GM21576 (cell line): ENCODE data around the gene GSDME.
"Not testable (repeated sequence)": the region's sequence is repeated elsewhere in the genome, so short reads cannot be mapped to it uniquely, and the experiment has no call there.

Experiments
- ATAC-seq: cut with Tn5 transposase; IDR thresholded peaks from one replicate; pipeline ENCODE4 v1.9.1; 2021; ENCODE audit warnings: mild to moderate bottlenecking, moderate library complexity; ENCODE audit not compliant: unreplicated experiment

GSDME gene

GRCh38 chr7:24742506-24743162 is 14.6 kb downstream of the GSDME start:
- ATAC-seq = no peak

GRCh38 chr7:24741679-24742505 is 15.4 kb downstream of the GSDME start:
- ATAC-seq = no peak

- ATAC-seq = no peak
Observed at GRCh38 chr7:24740871-24741270, 16.4 kb downstream of the GSDME start.

GRCh38 chr7:24739306-24739705 is 18.0 kb downstream of the GSDME start:
- no peak for ATAC-seq

GRCh38 chr7:24738577-24738976 is 18.7 kb downstream of the GSDME start:
- ATAC-seq = no peak

GRCh38 chr7:24737281-24737680 is 20.0 kb downstream of the GSDME start:
- ATAC-seq = no peak

GRCh38 chr7:24735594-24735993 is 21.7 kb downstream of the GSDME start:
- ATAC-seq = not testable (repeated sequence)

- ATAC-seq = no peak
Observed at GRCh38 chr7:24734306-24734705, 23.0 kb downstream of the GSDME start.

GRCh38 chr7:24733414-24734060 is 23.7 kb downstream of the GSDME start:
- no peak for ATAC-seq

- ATAC-seq = peak; percentile 52
Observed at GRCh38 chr7:24732646-24733413, 24.4 kb downstream of the GSDME start.

GRCh38 chr7:24731313-24731712 is 26.0 kb downstream of the GSDME start:
- ATAC-seq = no peak

GRCh38 chr7:24730018-24730369 is 27.3 kb downstream of the GSDME start:
- no peak for ATAC-seq

GRCh38 chr7:24729365-24730017 is 27.8 kb downstream of the GSDME start:
- ATAC-seq = no peak

GRCh38 chr7:24728503-24729364 is 28.5 kb downstream of the GSDME start:
- no peak for ATAC-seq

GRCh38 chr7:24728121-24728500 is 29.2 kb downstream of the GSDME start:
- no peak for ATAC-seq

- ATAC-seq = peak; percentile 76
Observed at GRCh38 chr7:24727154-24728120, 29.8 kb downstream of the GSDME start.

- no peak for ATAC-seq
Observed at GRCh38 chr7:24725554-24726241, 31.6 kb downstream of the GSDME start.
